Activated CD4-positive, alpha-beta T cell treated with anti-CD3 and anti-CD28 coated beads, Interleukin-2, amount 50 U/mL, for 48 hours (primary cell): ENCODE measurements around the gene PRRC2B.
A peak's percentile ranks its signal among the peaks of the same experiment; 100 is the strongest.
"Not testable (repeated sequence)": the region's sequence is repeated elsewhere in the genome, so short reads cannot be mapped to it uniquely, and the experiment has no call there.

Experiments used
- DNase-seq, 2 experiments: peaks; one replicate each; pipeline ENCODE4 v3.0.0-alpha.2; 2020

Gene PRRC2B

GRCh38 chr9:131491001-131491710 lies 97.3 kb downstream of the PRRC2B start:
- DNase-seq = no peak

GRCh38 chr9:131492070-131492469 lies 98.2 kb downstream of the PRRC2B start:
- no peak for DNase-seq

GRCh38 chr9:131494296-131494870 lies 100.5 kb downstream of the PRRC2B start:
- no peak for DNase-seq

GRCh38 chr9:131495785-131496184 lies 101.9 kb downstream of the PRRC2B start:
- no peak for DNase-seq

GRCh38 chr9:131496844-131497405 lies 103.0 kb downstream of the PRRC2B start:
- DNase-seq = no peak

GRCh38 chr9:131499254-131499767 lies 105.4 kb downstream of the PRRC2B start:
- no peak for DNase-seq

- DNase-seq = peak; percentile 72 to 80
Measured at GRCh38 chr9:131500377-131500776, 106.5 kb downstream of the PRRC2B start.

GRCh38 chr9:131500939-131501541 lies 107.2 kb downstream of the PRRC2B start:
- DNase-seq = peak; percentile 64 to 70

GRCh38 chr9:131502781-131503625 lies 109.1 kb downstream of the PRRC2B start, which contains the start of gene POMT1:
POMT1 (plus strand) TSS chr9:131502918; CDS start chr9:131504219, 1,301 bp downstream.
- DNase-seq = peak; percentile 87 to 89

- peak; percentile 80 to 87 for DNase-seq
Measured at GRCh38 chr9:131503626-131504465, 110.0 kb downstream of the PRRC2B start.

- DNase-seq = no peak
Measured at GRCh38 chr9:131505012-131505411, 111.1 kb downstream of the PRRC2B start.

GRCh38 chr9:131511416-131511815 lies 117.5 kb downstream of the PRRC2B start:
- no peak for DNase-seq

GRCh38 chr9:131511880-131512279 lies 118.0 kb downstream of the PRRC2B start:
- no peak for DNase-seq

- no peak for DNase-seq
Measured at GRCh38 chr9:131513177-131513576, 119.3 kb downstream of the PRRC2B start.

- DNase-seq = not testable (repeated sequence)
Measured at GRCh38 chr9:131515559-131516031, 121.7 kb downstream of the PRRC2B start.

- no peak for DNase-seq
Measured at GRCh38 chr9:131516100-131516499, 122.2 kb downstream of the PRRC2B start.

GRCh38 chr9:131516930-131517329 lies 123.0 kb downstream of the PRRC2B start:
- no peak for DNase-seq

- no peak for DNase-seq
Measured at GRCh38 chr9:131517761-131518190, 123.9 kb downstream of the PRRC2B start.

GRCh38 chr9:131518553-131518952 lies 124.7 kb downstream of the PRRC2B start:
- no peak for DNase-seq

GRCh38 chr9:131520503-131520902 lies 126.6 kb downstream of the PRRC2B start:
- no peak for DNase-seq

- no peak for DNase-seq
Measured at GRCh38 chr9:131521203-131521602, 127.3 kb downstream of the PRRC2B start.
